NCI-H510A treated with DMSO at 0.1 percent for 48 hours (cell line): ENCODE measurements around the gene BCAT1.
"Not testable (repeated sequence)": the region's sequence is repeated elsewhere in the genome, so short reads cannot be mapped to it uniquely, and the experiment has no call there.

Source experiments
- DNase-seq: peaks from one replicate; lab custom pipeline; 2025; lab: John Stamatoyannopoulos, UW

BCAT1 gene

DNA sequence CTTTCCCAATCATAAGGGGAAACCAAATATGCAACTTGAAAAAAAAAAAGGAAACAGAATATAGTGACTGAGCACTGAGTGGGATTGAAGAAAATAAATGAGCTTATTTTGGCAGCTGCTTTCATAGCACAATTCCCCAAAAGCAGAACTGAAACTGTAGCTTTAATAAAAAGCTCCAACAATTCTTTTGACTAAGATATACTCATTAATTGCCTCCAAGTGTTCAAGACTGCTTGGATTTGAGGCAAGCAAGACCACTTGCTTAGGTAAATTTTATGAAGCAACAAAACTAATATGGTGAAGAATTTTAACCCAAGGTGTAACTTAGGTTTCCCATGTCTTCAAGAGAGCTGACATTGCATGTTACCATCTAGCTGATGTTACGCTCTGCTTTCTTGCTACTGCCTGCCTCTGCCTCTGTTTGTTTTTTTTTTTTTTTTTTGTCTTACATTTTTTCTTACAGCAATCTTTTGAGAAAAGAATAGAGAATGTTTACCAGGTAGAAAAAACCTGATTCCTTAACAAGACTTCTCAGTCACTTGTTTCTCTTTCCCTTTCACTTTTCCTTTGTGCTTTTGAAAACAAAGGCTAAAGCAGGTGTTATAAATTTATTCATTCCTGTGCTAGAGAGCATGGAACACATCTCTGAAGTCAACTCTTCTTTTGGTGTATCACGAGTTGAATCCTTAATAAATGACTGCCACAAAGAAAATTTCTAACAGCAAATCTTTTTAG lies 134.4 kb downstream of the BCAT1 start:
- no peak for DNase-seq

DNA sequence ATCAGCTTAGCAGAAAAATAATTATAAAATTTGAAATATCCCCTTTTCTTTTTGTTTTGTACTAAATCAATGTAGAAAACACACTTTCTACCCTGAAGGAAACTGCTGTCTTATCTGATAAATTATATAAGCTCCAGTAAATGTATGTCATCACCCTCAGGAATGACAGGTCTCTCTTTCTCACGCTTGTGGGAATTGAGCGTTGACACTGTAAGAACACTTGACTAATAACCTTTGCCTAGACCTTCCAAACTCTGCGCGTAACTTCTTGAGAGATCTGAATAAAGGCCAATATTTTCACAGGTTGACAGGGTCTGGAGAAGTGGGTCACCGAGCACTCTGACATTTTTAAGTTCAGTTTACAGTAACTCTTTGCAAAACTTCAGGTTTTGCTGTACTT lies 138.5 kb downstream of the BCAT1 start:
- no peak for DNase-seq

DNA sequence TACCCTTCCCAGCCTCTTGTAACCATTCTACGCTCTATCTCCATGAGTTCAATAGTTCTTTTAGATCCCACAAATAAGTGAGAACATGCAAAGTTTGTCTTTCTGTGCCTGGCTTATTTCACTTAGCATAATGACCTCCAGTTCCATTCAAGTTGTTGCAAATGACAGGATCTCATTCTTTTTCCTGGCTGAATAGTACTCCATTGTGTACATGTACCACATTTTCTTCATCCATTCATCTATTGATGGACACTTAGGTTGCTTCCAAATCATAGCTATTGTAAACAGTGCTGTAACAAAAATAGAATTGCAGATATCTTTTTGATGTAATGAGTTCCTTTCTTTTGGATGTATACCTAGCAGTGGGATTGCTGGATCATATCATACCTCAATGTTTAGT lies 139.6 kb downstream of the BCAT1 start:
- DNase-seq: not testable (repeated sequence)

DNA sequence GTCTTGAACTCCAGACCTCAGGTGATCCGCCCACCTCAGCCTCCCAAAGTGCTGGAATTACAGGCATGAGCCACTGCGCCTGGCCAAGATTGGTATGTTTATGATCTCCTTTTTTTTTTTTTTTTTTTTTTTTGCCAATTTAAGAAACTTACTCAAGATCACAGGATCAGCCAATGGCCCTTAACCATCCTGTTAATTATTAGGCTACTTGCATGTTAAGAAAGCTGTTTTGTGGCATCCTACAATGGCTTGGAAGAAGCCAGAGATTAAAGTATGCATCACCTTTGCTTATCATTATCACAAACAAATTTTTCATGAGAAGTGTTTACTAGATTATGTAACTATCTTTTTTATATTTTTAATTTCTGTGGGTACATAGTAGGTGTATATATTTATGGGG lies 140.2 kb downstream of the BCAT1 start:
- DNase-seq: no peak

DNA sequence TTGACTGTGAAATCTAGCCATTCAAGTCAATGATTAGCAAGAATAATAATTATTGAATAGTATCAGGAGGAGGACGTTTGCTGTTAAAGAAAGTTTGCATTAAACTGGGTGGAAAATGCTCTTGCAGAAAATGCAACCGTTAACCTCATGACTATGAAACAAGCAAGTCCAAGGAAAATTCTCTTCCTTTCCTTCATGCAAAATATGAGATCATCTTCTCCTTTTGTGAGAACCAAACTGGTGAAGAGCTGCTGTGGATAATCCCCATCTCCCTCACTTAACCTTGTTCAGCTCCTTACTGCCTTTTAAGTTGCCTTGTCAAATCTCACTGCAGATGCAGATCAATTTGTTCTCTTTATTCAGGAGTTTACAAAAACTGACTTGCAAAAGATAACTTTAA lies 142.5 kb downstream of the BCAT1 start:
- DNase-seq: no peak

DNA sequence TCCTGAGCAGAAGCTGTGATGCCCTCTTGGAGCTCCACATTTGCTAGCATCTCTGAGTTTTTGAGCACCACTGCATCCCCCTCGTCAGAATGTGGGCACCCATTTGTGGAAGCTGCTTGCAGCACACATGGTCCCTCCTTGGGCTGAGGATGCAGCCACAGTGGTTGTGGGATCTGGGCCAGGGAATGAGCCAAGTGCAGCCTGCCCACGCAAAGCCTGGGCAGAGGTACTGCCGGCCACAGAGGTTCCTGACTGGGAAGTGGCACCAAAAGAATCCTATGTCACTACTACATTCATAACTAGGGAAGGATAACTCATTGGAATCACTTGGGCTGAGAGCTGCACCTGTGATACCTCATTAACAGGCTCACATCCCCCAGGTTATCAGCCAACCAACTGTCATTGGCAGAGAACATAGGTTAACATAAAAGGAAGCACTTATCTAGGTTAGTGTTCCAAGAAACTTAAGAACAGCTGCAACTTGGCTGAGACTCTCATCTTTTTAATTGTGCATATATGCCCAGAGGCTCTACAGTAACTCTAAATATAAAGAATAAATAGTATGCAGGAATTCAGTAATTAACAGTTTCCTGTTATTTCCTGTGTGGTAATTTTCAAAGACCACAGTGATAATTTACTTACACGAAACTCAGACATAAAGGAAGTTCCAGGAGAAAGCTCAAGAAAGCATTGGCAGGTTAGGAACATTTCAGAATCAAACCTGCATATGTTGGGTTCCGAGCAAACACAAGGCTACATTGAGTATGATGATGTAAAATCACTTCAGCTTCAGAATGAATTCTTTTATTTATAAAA lies 145.3 kb downstream of the BCAT1 start:
- no peak for DNase-seq

DNA sequence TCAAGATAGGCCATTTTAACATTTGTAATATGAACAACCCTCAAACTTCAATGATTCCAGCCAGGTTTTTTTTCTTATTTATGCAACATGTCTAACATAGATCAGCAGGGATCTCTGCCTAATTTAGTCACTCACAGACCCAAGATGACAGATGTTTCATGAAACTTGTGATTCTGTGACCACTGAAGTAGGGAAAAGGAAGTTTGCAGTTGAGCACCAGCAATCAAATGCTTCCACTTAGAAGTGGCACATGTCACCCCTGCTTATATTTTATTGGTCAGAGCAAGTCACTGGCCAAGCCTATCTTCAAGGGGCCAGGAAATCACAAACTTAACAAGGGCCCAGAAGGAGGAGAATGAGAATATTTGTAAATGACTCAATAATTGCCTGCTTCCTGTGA lies 150.6 kb downstream of the BCAT1 start:
- no peak for DNase-seq

DNA sequence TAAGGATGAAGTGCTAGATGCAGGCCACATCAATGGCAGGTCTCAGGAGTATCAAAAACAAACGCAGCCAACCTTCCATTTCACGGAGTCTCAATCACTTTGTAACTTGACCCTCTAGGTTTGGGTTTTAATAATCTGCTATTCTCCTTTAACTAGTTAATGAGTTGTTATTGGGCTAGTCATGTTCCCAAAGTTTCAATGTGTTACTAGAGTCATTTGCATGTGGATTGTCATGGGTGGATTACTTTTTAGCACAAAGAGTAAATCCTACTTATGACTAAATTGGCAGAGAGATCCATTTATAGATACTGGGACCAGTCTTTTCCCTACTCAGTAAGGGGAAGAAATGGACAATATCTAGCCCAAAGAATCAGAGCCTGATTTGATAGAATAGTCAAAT lies 151.0 kb downstream of the BCAT1 start:
- DNase-seq: no peak

DNA sequence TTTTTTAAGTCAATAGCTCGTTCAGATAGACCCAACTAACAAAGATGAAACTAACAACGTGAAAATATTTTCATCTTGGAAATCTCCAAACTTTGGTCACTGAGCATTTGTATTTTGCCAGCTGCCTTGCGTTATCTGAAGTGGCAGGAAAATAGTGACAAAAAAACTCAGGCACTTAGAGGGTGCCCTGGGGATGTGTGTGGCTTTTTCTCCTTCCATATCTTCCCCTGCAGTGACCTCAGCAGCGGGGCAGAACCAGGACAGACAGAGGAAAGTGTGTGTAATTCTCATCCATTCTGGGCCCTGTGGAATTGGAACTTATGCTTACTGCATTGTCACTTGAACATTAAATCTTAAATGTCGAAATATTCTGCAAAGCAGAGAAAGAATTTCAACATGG lies 152.0 kb downstream of the BCAT1 start:
- DNase-seq: no peak

DNA sequence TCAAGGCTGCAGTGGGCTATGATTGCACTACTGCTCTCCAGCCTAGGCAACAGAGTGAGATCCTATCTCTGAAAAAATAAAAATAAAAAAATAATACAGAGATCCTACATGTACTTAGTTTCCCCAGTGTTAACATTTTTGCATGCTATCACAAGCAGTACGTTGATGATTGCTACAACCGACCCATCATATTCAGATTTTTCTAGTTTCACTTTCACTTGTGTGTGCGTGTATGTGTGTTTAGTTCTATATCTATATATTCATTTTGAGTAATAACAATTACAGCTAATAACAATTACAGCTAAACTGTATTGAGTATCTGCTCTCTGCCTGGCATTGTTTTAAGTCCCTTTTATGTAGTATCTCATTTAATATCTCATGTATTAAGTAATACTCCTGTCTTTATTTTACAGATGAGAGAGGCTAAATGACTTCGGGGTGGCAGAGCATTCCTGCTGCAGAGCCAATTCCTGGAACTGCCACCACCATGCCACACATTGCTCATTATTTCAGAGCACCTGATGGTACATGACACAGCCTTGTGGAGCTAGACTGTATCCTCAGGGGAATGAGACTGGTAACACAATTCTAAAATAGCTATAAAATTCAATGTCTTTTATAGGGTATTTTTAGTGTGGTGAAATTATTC lies 153.1 kb downstream of the BCAT1 start:
- no peak for DNase-seq

DNA sequence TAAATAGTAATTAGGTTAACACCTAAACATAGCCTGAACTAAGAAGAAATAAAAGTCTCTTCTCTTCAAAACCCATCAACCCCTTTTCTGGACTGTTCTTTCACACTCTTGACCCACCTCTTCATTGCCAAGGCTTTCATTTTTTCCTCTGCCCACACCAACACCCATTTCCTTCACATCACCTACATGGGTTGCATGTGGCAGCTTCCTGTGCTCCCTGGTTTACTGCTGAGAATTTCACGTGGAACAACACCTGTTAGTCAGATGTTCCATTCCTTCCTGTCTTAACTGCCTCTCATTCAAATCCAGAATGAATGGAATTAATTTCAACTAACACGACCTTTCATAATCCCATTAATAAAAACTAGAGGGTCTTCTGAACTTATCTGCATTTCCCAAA lies 157.3 kb downstream of the BCAT1 start:
- no peak for DNase-seq

DNA sequence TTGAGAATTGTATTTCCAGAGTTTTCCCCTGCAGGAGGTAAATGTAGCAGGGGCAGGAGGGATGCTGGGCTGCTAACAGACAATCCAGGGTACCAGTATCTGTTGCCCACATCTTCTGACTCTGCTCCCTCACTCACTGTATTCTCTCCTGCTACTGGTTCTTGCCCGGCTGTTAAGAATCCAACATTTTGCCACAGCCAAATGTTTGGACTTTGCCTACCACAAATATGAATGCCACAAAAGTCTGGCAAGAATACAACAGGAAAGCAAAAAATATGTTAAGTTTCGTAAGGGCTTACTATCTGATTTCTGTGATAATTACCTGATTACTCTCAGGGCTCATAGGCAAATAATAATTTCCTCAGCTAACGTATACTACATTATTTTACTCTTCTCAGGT lies 160.0 kb downstream of the BCAT1 start:
- DNase-seq: no peak

DNA sequence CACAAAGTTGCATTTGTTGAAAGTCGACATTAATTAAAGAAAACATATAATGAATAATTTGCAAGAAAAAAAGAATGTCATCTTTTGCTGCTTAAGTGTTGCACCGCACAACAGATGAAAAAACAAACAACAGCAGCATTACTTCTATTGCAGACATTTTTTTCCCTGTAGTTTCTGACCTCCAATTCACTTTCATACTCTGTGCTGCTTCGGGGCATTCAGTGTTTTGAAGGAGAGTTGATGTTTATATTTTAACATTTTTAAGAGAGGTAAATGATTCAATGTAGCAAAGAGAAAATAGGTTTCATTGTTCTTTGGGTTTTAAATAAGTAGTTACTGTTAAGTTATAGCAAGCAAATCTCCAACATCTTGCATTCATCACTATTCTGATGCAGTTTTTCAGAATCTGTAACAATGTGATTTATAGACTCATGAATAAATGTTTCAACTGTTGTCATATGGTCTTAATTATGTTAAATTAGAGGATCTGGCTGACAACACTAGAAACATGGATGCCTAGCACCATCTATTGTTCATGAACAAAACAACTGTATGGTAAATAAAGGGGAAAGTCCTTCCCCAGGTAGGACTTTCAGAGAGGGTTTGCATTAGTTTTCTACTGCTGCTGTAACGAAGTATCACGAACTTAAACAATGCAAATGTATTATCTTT lies 168.1 kb downstream of the BCAT1 start:
- DNase-seq: no peak

DNA sequence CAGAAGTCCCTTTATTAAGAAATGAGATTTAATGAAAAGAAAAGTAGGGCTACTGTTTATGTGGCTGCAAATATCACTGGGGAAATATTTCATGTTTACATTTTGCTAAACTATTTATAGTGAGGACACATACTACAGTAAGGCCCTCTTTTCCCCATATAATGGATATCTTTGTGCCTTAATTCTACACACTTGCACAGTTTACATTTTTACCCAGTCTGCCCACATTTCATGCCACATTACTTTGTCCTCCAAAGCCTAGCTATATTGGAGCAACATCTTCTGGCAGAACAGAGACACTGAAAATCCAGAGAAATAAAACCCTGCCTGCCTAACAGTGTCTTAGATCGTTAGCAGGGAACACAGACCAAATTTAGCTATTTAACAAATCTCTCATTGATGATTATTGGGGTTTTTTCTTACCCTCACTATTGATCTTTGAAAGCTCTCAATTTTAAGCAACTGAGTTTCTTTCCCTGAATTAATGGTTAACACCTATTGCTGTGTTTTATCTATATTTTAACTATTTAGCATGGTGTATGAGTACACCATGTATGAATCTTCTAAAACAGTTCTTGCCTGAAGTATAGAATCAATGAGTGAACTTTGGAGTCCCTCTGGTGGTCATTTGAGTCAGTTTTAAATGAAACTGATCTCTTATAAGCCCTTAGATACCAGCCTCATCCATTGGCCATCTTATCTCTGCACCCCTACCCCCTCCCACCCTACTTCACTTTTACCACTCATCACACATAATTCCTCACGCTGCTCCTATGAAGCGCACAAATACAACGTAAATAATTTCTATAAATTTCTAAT lies 170.2 kb downstream of the BCAT1 start:
- peak; percentile 47 for DNase-seq

DNA sequence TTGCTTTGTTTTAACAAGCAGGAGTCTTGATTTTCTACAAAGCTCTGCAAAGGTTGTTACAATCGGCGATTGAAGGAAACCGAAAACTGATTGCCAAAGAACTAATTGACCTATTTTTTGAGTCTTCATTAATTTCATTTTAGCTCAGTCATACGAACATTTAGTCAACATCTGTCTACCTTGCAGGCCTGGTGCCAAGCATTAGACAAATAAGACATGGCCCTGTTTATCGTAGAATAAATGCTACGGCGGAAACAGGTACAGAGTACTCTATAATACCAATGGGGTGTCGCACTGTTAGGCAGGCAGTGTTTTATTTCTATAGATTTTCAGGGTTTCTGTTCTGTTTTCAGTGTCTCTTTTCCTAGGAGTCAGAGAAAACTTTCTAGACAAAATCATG lies 171.5 kb downstream of the BCAT1 start:
- no peak for DNase-seq

DNA sequence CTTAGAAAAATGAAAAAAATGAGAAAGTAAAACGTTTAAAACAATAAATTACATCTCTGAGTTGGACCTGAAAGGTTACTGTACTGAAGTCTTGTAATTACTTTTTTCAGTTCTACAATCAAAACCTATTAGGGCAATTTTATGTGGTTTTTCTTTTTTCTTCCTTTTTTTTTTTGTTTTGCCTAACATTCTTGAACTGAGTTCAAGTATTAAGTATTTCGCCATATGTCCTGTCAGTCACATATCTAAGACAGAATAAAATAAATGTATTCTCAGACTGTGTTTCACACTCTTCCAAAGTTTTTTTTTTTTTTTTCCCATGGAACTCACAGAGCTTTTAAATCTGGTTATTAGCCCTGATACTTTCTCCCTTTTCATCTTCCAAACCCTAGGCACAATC lies 172.0 kb downstream of the BCAT1 start:
- no peak for DNase-seq

DNA sequence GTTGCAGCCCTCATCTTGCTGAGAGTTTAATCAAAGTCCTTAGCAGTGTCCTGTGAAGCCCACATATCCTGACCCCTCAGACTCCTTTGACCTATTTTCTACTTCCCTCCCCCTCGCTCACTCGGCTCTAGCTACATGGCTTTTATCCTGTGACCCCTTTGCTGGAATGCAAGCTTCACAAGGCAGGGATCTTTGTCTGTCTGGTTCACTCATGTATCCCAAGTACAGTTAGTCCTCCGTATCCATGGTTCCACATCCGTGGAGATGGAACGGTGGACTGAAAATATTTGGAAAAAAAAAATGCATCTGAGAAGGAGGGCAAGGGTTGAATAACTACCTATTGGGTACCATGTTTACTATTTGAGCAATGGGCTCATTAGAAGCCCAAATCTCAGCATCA lies 173.8 kb downstream of the BCAT1 start:
- no peak for DNase-seq

DNA sequence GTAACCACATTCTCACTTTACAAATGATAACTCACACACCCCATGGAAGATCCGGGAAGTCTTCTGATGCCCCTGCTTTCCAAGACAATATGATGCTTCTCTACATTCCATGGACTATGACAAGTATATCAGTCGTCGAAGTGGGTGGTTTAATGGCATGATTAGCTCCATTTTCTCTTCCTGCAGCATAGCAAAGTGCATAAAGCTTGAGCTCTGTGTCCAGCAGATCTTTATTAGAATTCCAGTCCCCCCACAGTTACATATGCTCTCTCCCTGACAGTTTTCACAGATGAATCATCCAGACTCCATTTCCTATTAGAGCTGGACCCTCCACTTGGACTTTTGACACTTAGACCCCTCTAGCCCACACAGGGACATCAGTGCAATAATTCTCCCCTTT lies 174.9 kb downstream of the BCAT1 start:
- DNase-seq: no peak

DNA sequence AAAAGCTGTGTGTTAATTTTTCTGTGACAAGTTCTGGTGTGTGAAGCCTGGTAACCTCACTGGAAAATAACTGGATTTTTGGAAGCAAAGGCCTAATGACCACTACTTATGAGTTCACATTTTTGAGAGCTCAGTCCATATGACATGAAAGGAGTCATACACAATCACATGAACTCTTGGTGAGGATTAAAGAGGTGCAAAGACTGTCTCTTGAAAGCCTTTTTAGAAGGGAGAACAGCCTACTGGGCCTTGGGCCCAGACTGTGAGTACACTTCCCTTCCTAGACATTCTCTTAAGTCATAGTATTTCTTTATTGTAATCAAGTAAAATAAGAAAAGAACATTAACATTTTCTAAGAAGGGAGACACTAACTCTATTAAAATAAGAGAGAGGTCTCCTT lies 176.1 kb downstream of the BCAT1 start:
- no peak for DNase-seq

DNA sequence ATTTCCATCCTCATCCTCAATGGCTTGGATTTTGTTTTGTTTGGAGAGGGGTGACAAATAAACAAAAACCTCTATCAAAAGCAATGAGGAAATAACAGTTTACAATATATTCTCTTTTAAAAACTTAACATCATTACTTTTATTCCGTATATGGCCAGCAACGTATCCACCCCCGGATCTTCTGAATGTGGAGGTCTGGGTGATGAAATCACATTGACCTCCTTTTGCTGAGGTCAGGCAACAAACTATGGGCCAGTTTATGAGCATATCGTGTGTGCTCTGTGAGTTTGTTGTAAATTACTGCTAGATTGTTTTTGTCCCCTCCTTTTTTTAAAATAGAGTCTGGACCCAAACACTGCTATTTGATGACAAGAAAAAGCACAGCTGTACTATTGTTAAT lies 178.1 kb downstream of the BCAT1 start:
- no peak for DNase-seq

DNA sequence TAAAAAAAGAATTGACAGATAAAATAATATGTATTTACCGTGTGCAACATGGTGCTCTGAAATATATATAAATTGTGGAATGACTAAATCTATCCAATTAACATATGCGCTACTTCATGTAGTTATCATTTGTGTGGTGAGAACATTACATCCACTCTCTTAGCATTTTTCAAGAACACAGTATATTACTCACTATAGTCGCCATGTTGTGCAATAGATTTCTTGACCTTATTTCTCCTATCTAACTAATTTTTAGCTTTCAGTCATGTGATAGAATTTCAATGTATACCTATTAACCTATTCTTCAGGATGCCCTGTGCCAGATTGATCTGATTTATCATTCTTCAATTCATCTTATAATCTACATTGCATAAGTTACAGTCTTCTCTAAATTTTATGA lies 178.6 kb downstream of the BCAT1 start:
- no peak for DNase-seq

DNA sequence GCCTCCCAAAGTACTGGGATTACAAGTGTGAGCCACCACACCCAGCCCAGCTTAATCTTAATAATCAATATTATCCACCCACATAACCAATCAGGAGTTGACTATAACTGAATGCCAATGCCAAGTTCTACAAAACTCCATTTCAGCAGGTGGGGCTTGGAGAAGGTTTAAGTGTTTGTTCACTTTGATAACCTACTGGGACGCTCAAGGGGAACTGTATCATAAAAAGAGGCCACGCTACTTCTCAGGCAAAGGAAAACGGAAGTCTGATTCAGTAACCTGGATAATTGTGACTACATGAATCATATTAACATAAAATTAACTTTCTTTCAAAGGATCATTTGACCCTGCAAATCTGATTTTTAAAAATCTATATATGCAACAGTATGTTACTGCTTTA lies 179.2 kb downstream of the BCAT1 start:
- DNase-seq: no peak
